CD4-positive, CD25-positive, alpha-beta regulatory T cell (primary cell): ENCODE measurements around the gene EXTL1. TPM values are rescaled to one million over a fixed set of nuclear protein-coding genes. Genes with fewer than 3 reads are reported as not detected.
A peak's percentile ranks its signal among the peaks of the same experiment; 100 is the strongest.

ENCODE experiments used
- ATAC-seq, 2 donors: fragments of 150-1000 bp; cut with Tn5 transposase; one replicate each; pipeline ENCODE4 v1.10.0; 2021; ENCODE audit warnings: low read depth in 2 of 2, moderate number of reproducible peaks in 2 of 2, moderate library complexity in 1 of 2
- DNase-seq, 3 donors: peaks; one replicate each; pipeline versions ENCODE4 v3.0.0 to v3.0.0-alpha.2; 2012 to 2022; ENCODE audit warnings: mixed read lengths in 1 of 3
- H3K27ac ChIP-seq: one replicate; pipeline ENCODE4 v1.7.0; 2013; ENCODE audit warnings: mild to moderate bottlenecking, low read length; ENCODE audit not compliant: insufficient read depth, poor library complexity, severe bottlenecking
- H3K27me3 ChIP-seq: one replicate; pipeline ENCODE4 v1.7.0; 2013; ENCODE audit warnings: low read length; ENCODE audit not compliant: control insufficient read depth, insufficient read depth
- H3K36me3 ChIP-seq: one replicate; pipeline ENCODE4 v1.7.0; 2013; ENCODE audit warnings: mild to moderate bottlenecking, low read length, moderate library complexity; ENCODE audit not compliant: control insufficient read depth, insufficient read depth
- H3K4me1 ChIP-seq: 2 replicates; pipeline ENCODE4 v1.7.0; 2013; ENCODE audit warnings: mild to moderate bottlenecking, low read length; ENCODE audit not compliant: insufficient read depth, control insufficient read depth, poor library complexity, severe bottlenecking
- H3K4me3 ChIP-seq: one replicate; pipeline ENCODE4 v1.7.0; 2013; ENCODE audit warnings: low read depth, mild to moderate bottlenecking, low read length, moderate library complexity
- H3K9me3 ChIP-seq, 2 experiments: 1 replicate in 1 of 2; 2 replicates in 1 of 2; pipeline ENCODE4 v1.7.0; 2013; ENCODE audit warnings: low read length in 2 of 2, mild to moderate bottlenecking in 1 of 2, moderate library complexity in 1 of 2; ENCODE audit not compliant: control insufficient read depth in 2 of 2
- H3K27ac Mint-ChIP-seq, 3 donors: one replicate each; pipeline ENCODE4 v1.8.0; 2020 to 2022; ENCODE audit warnings: mild to moderate bottlenecking in 3 of 3, mixed read lengths in 3 of 3, moderate library complexity in 2 of 3
- H3K27me3 Mint-ChIP-seq: one replicate; pipeline ENCODE4 v1.8.0; 2022; ENCODE audit warnings: mild to moderate bottlenecking, mixed read lengths
- H3K36me3 Mint-ChIP-seq: one replicate; pipeline ENCODE4 v1.8.0; 2020; ENCODE audit warnings: mixed read lengths
- H3K4me1 Mint-ChIP-seq, 4 donors: one replicate each; pipeline ENCODE4 v1.8.0; 2020 to 2022; ENCODE audit warnings: mixed read lengths in 4 of 4, mild to moderate bottlenecking in 1 of 4
- H3K4me3 Mint-ChIP-seq, 4 donors: one replicate each; pipeline ENCODE4 v1.8.0; 2020 to 2022; ENCODE audit warnings: mild to moderate bottlenecking in 4 of 4, mixed read lengths in 4 of 4, moderate library complexity in 3 of 4
- H3K9me3 Mint-ChIP-seq, 7 donors: one replicate each; pipeline ENCODE4 v1.8.0; 2020 to 2022; ENCODE audit warnings: mixed read lengths in 7 of 7, mild to moderate bottlenecking in 3 of 7, moderate library complexity in 2 of 7
- polyA plus RNA-seq, 4 donors: library from polyadenylated mRNA; unstranded; fragments of 300-500 nt; fragmentation: Illumina TruSeq; gene quantifications; one replicate each; pipeline ENCODE4 v1.2.3, GENCODE V29; 2021
- total RNA-seq: library from RNA; stranded (reverse); gene quantifications from one replicate; pipeline ENCODE4 v1.2.3, GENCODE V29; 2022

Gene EXTL1
- total and polyA plus RNA-seq, 5 donors from 2014 or later = 0.22 TPM; not detected in 4

DNA sequence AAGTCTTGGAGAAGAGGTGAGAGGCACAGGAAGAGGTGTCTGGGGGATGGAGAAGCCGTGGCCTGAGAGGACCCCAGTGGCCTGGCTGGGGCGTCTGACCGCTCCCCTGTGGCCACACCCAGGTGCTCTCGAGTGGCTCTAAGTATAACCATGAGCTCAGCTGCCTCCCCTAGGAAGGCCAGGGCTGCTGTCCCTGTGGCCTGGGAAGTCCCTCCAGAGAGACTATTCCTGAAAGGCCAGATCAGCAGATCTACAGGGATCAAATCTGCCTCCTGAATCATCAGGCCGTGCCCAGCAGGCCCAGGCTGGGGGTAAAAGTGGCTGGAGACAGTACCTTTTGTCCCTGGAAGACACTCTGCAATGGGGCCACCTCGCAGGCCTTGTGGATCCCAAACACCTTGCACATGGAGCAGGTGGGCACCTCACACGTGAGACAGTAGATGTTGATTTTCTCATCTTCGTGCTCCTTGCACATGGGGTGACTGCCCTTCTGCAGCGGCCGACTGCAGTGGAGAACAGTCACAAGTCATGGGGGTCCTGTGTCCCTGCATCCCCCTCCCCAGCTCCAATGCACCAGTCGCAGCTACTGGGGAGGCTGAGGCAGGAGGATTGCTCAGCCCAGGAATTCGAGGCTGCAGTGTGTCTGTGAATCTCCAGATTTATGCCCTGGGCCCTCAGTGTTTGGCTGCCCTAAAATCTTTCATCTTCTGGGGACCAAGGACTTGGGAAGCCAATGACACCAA is 39.4 kb downstream of the EXTL1 start:
- H3K9me3 Mint-ChIP-seq = no peaks in the 10 kb centered on the region
- ATAC-seq = no peak

GRCh38 chr1:26064553-26064952 is 43.0 kb downstream of the EXTL1 start:
- Histone ChIP-seq H3K27ac (no peak overlapping the region), H3K27me3 (peaks cover 2% of the 10 kb centered on the region), H3K4me1 (no peaks in the 10 kb centered on the region), H3K36me3 (no peaks in the 10 kb centered on the region), H3K9me3 (no peaks in the 10 kb centered on the region), H3K4me3 (no peak overlapping the region)
- Mint-ChIP-seq H3K4me3 (no peak overlapping the region), H3K27ac (peak overlapping the region in 1 of 3 donors; percentile 86), H3K36me3 (no peaks in the 10 kb centered on the region), H3K4me1 (no peaks in the 10 kb centered on the region), H3K27me3 (peaks cover 27% of the 10 kb centered on the region), H3K9me3 (no peaks in the 10 kb centered on the region)
- no peak for ATAC-seq
- DNase-seq = no peak

More for the DNA sequence above, 39.4 kb downstream of the EXTL1 start:
- no peaks in the 10 kb centered on the region for H3K36me3 ChIP-seq
- no peak overlapping the region for H3K4me3 ChIP-seq
- no peaks in the 10 kb centered on the region for H3K4me1 Mint-ChIP-seq
- DNase-seq = no peak
- no peaks in the 10 kb centered on the region for H3K36me3 Mint-ChIP-seq
- H3K27ac ChIP-seq = no peak overlapping the region
- H3K27me3 ChIP-seq = no peaks in the 10 kb centered on the region
- no peaks in the 10 kb centered on the region for H3K9me3 ChIP-seq
- H3K27ac Mint-ChIP-seq = no peak overlapping the region
- H3K4me1 ChIP-seq = no peaks in the 10 kb centered on the region
- peaks cover 18% of the 10 kb centered on the region for H3K27me3 Mint-ChIP-seq
- H3K4me3 Mint-ChIP-seq = no peak overlapping the region

DNA sequence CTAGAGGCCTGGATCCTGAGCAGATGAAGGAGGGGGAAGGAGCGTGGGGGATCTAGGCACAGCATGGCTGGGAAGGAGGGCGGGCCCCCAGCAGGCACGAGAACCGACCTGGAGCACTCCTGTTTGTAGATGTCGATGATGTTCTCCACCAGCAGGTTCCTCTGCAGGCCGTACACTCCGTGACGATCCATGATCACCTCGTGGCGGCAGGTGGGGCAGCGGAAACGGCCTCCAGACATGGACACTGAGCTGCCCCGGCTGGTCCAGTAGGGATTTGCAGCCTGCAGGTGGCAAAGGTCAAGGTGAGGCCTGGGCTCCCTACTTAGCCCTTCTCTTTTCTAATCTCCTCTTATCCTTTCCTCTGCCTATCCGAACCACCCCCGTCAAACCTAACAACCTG is 44.6 kb downstream of the EXTL1 start:
- peaks cover 29% of the 10 kb centered on the region for H3K27me3 Mint-ChIP-seq
- H3K4me1 Mint-ChIP-seq = no peaks in the 10 kb centered on the region
- no peak overlapping the region for H3K4me3 Mint-ChIP-seq
- peaks cover 6% of the 10 kb centered on the region for H3K27me3 ChIP-seq
- H3K36me3 ChIP-seq = no peaks in the 10 kb centered on the region
- H3K4me1 ChIP-seq = no peaks in the 10 kb centered on the region
- ATAC-seq (no peak), DNase-seq (no peak)
- no peaks in the 10 kb centered on the region for H3K9me3 ChIP-seq
- H3K4me3 ChIP-seq = no peak overlapping the region
- no peak overlapping the region for H3K27ac Mint-ChIP-seq
- H3K36me3 Mint-ChIP-seq = no peaks in the 10 kb centered on the region
- no peaks in the 10 kb centered on the region for H3K9me3 Mint-ChIP-seq
- no peak overlapping the region for H3K27ac ChIP-seq

DNA sequence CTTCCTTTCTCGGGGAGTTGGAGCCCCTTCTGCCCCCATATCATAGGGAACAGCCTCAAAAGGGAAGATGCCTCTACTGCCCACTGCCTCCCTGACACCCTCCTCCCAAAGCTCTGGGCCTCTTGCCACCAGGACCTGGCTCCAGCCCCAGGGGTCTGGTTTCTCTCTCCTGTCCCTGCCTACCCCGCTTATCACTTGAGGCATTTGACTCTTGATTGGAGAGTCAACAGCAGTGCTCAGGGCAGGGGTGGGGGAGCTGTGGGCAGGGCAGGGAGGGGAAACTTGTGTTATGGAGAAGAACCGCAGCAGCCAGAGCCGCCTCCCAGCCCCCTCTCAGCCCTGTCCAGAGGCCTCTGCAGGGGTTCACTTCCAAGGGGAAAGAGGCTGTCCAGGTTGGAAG is 45.3 kb downstream of the EXTL1 start:
- no peaks in the 10 kb centered on the region for H3K4me1 ChIP-seq
- Mint-ChIP-seq H3K27ac (no peak overlapping the region), H3K27me3 (peaks cover 31% of the 10 kb centered on the region), H3K9me3 (no peaks in the 10 kb centered on the region), H3K36me3 (no peaks in the 10 kb centered on the region), H3K4me1 (no peaks in the 10 kb centered on the region), H3K4me3 (no peak overlapping the region)
- H3K27ac ChIP-seq = no peak overlapping the region
- H3K27me3 ChIP-seq = peaks cover 6% of the 10 kb centered on the region
- DNase-seq (no peak), ATAC-seq (no peak)
- no peaks in the 10 kb centered on the region for H3K9me3 ChIP-seq
- H3K4me3 ChIP-seq = no peak overlapping the region
- no peaks in the 10 kb centered on the region for H3K36me3 ChIP-seq

DNA sequence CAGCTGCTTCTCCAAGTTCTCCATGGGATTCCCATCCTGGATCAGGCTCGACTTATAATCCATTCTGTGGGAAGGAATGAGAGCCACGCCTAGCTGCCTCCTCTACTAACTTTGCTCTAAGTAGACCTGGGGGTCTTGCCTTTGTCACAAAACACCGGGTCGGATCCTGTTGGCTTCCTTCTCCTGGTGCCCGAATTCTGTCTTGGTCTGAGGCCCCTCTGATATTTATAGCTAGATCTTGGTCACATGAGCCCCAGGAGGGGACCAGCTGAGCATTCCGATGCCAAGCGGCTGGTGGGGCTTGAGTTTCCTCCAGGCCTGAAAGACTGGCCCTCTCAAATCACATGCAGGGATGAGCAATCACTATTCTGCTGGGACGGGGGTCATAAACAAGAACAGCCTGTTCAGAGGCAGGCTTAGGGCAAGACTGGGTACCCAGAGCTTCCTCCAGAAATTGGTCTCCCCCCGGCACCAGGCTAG is 45.9 kb downstream of the EXTL1 start, which contains the start of gene TRIM63:
TRIM63 (minus strand) TSS at position 199 of the 480 bp plus-strand sequence; CDS start at position 63, 136 bp downstream.
- Mint-ChIP-seq H3K4me1 (no peaks in the 10 kb centered on the region), H3K9me3 (no peaks in the 10 kb centered on the region), H3K4me3 (no peak within 1 kb of the TSS), H3K27me3 (peaks cover 30% of the 10 kb centered on the region), H3K36me3 (no peaks in the 10 kb centered on the region), H3K27ac (peak within 1 kb of the TSS in 1 of 3 donors; percentile 11)
- Histone ChIP-seq H3K9me3 (no peaks in the 10 kb centered on the region), H3K4me1 (no peaks in the 10 kb centered on the region), H3K27me3 (peaks cover 7% of the 10 kb centered on the region), H3K36me3 (no peaks in the 10 kb centered on the region), H3K4me3 (no peak within 1 kb of the TSS), H3K27ac (no peak within 1 kb of the TSS)
- ATAC-seq = no peak
- no peak for DNase-seq

GRCh38 chr1:26069941-26070295 is 48.3 kb downstream of the EXTL1 start:
- Mint-ChIP-seq H3K27me3 (peaks cover 28% of the 10 kb centered on the region), H3K4me1 (no peaks in the 10 kb centered on the region), H3K4me3 (no peak overlapping the region), H3K36me3 (no peaks in the 10 kb centered on the region), H3K9me3 (no peaks in the 10 kb centered on the region), H3K27ac (no peak overlapping the region)
- no peak for DNase-seq
- ATAC-seq = no peak
- H3K27ac ChIP-seq = no peak overlapping the region
- H3K4me3 ChIP-seq = no peak overlapping the region
- no peaks in the 10 kb centered on the region for H3K36me3 ChIP-seq
- H3K27me3 ChIP-seq = peaks cover 12% of the 10 kb centered on the region
- no peaks in the 10 kb centered on the region for H3K9me3 ChIP-seq
- no peaks in the 10 kb centered on the region for H3K4me1 ChIP-seq

DNA sequence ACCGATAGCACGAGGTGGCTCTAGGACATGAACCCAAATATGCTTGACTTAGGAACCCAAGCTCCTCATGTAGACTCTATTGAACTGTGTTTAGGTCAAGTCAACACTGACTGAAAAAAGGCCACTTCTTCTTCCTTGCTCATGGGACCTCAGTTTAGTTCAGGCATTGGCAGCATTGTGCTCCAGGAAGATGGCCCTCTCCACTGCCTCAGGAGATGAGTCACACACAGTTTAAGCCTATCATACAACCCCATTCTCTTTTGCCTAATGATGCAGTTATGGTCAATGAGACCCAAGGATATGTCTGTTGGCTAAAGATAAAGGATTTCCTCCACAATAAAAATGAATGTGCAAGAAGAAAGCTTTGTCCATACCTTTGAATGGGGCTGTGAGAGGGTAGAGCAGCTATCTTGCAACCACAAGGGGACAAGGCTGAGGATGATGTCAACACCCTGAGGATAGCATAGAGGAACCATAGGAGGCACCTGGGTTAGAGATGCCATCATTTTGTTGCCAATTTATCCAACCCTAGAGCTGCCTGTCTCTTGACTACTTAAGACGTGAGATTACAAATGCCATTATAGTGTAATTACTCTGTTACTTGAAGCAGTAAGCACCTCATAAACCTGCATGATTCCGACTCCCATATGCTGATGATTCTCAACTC is 48.9 kb downstream of the EXTL1 start:
- peaks cover 28% of the 10 kb centered on the region for H3K27me3 Mint-ChIP-seq
- no peak overlapping the region for H3K4me3 Mint-ChIP-seq
- peaks cover 0 to under 1% (median 0%) of the 10 kb centered on the region in 4 donors for H3K4me1 Mint-ChIP-seq
- Histone ChIP-seq H3K27ac (no peak overlapping the region), H3K36me3 (no peaks in the 10 kb centered on the region), H3K27me3 (peaks cover 12% of the 10 kb centered on the region), H3K4me1 (no peaks in the 10 kb centered on the region), H3K4me3 (no peak overlapping the region), H3K9me3 (no peaks in the 10 kb centered on the region)
- DNase-seq (no peak), ATAC-seq (no peak)
- H3K36me3 Mint-ChIP-seq = no peaks in the 10 kb centered on the region
- no peaks in the 10 kb centered on the region for H3K9me3 Mint-ChIP-seq
- no peak overlapping the region for H3K27ac Mint-ChIP-seq
